Stimulated activated naive CD4-positive, alpha-beta T cell (primary cell): ENCODE measurements around the gene DPYD.

Experiments used
- DNase-seq, 6 experiments: peaks; one replicate each; lab custom pipeline; 2025; lab: John Stamatoyannopoulos, UW

DPYD gene

GRCh38 chr1:97202481-97203380, 718.1 kb downstream of the DPYD start:
- no peak for DNase-seq

DNA sequence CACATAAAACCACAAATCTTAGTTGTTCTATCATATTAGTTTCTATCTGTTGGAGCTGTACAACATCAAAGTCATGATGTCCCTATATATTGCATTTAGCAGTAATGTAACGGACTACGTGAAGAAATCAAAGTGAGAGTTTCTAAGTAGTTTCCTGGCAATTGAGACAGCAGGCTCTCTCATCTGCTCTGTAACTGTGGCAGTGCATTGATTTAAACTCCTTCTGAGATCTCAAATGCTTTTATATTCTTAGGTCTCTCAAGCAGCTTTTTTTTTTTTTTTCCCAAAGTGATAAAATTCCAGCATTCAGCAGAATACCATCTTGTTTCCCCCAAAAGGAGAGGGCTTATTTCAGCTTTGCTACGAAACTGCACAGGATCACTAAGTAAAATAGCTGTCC, 719.2 kb downstream of the DPYD start:
- DNase-seq = no peak

DNA sequence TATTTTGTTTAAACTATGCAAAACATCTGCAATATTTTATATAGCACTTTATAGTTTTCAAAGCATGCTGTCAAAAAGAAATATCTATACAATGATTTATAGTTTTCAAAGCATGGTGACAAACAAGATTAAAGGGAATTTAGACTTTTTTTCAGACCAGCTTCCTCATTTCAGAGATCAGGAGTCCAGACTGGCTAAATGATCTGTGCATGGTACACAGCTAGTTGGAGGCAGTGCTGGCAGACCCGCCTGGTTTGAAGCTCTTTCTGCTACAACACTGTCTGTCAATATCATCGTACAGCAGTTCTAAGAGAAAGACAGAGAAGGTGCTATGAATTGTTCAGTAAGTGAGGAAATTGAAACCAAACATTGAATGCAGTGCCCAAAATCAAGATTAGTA, 720.2 kb downstream of the DPYD start:
- no peak for DNase-seq

DNA sequence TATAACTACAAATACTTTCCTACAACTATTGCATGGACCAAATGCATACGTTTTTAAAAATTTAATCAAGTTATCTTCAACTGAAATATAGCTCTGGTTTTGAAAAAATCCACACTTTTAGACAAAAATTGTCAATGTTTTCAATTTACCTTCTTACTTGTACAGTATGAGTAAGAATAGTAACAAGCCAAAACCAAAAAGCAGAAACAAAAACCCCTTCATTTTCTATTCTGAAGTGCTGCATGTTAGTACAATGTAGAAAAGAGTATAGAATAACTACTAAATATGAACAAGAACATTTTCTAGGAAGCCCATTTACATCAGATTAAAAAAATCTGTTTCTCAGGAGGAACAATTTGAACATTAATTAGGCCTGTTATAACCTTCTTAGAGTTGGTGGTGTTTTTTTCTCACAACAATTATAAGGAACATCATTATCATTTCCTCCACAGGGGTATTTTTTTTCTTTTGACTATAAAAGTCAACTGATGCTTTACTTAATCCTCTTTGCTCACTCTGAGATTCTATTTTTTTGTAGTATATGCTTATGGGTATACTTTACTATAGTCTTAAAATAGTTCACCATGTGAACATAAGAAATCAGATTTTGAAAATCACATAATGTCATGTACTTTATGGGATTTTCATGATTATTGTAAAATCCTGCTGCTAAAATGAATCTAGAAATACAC, 723.9 kb downstream of the DPYD start:
- no peak for DNase-seq

- no peak for DNase-seq
Measured at GRCh38 chr1:97192872-97193572, 727.8 kb downstream of the DPYD start.

DNA sequence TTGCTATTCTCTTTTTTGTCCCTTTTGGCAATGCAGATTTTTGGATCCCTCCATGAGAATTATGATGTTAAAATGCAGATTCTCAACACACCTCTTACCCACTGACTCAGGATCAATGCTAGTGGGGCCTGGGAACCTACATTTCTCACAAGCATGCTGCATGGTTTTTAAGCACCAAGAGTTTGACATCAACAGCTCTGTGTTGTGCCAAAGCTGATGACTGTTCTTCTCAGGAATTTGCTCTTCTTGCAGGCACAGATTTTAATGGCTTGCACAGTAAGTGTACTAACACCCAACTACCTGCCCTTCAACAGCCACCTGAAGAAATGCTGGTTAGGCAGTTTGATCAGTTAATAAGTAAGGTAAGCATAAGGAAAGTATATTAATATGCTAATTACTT, 730.5 kb downstream of the DPYD start:
- DNase-seq = no peak

DNA sequence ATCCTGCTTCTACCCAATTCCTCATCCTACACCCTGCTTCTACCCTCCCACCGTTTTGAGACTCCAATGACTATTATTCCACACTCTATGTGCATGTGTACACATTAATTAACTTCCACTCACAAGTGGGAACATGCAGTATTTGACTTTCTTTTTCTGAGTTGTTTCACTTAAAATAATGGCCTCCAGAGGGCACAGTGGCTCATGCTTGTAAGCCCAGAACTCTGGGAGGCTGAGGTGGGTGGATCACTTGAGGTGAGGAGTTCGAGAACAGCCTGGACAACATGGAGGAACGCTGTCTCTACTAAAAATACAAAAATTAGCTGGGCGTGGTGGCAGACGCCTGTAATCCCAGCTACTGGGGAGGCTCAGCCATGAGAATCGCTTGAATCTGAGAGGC, 734.5 kb downstream of the DPYD start:
- peak in 1 of 6 experiments; percentile 15 for DNase-seq

GRCh38 chr1:97174039-97174704, 746.7 kb downstream of the DPYD start:
- no peak for DNase-seq

GRCh38 chr1:97170300-97170699, 750.5 kb downstream of the DPYD start:
- DNase-seq = no peak

DNA sequence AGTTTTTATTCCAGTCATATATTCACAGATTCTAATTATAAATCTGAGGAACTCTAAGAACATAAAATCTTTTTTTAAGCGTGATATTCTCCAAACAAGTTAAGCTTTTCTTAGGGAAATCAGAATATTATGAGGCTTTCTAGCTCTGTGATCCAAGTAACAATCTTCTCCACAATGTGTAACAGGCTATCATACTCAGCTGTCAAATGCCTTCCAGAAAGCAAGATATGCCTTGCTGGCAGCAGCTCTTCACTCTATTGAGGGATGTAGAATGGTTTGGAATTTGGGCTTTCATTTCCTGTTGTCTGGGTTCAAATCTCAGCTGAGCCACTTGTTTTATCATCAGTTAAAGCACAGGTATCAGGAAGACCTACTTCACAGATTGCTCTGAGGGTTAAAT, 752.8 kb downstream of the DPYD start:
- DNase-seq = no peak

DNA sequence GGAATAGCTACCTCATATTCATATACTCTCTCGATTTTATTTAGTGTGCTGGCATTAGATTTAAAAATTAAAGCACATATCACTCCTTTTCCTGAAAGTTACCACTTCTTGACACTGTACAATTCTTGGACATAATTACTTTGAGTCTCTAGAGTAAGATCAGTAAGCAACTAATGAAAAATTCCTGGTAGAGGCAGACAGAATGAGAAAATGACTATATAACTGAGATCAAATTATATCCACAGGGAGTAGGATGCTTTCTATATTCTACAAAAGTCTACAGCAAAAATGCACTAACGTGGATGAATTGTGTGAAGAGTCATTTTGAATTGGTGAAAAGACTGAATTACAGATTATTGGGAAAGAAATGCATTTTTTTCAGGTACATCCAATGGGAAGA, 753.6 kb downstream of the DPYD start:
- no peak for DNase-seq

DNA sequence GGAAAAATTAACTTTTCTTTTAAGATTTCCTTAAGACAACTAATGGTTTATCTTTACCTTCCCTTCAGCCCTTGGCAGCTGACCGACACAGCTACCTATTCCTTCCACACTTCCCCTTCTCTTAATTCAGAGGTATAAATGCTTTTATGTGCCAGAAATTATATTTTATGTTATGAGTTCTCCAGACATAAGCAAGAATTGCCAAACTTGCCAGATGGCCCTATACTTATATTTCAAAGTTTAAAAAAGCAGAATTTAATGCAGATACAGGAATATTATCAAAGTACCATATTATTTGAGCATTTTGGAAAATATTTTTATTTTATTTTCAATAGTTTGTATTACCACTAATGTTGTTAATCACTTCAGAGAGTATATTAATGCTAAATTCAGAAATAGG, 754.2 kb downstream of the DPYD start:
- DNase-seq = no peak

- DNase-seq = no peak
Measured at GRCh38 chr1:97164276-97164639, 756.6 kb downstream of the DPYD start.

DNA sequence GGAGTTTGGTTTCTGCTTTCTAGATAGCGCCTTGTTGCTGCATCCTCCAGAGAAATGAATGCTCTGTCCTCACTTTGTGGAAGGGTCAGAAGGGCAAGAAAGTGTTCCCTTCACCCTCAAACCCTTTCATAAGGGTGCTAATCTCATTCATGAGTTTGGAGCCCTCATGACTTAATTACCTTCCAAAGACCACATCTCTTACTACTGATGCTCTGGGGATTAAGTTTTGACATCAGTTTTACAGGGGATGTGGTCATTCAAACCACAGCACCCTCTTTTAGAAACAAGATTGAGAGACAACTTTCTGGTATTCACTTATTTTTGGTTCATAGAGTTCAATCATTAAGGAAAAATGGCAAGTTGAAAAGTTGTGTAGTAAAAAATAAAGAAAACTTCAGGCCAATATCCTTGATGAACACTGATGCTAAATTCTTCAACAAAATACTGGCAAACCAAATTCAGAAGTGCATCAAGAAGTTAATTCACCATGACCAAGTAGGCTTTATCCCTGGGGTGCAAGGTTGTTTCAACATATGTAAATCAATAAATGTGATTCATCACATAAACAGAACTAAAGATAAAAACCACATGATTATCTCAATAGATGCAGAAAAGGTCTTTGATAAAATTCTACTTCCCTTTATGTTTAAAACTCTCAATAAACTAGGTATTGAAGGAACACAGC, 757.1 kb downstream of the DPYD start:
- no peak for DNase-seq

DNA sequence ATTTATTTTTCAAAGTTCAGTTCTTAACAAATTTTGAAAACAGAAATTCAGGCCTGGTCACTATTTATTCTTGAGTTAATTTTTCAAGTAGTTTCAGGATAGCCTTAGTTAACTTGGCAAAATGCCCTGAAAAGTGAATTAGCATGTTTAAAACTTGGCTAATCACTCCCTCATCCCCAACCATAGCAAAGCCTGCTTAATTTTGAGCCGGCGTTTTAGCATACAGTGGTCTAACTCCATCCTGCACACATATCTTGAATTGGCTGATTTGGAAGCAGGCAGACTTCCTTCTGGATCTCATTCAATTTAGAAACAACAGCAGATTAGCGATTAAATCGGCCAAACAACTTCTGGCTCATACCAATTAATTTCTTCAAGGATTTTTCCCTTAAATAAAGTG, 760.0 kb downstream of the DPYD start:
- DNase-seq = no peak

- DNase-seq = no peak
Measured at GRCh38 chr1:97159342-97159741, 761.5 kb downstream of the DPYD start.

- DNase-seq = no peak
Measured at GRCh38 chr1:97158691-97159096, 762.1 kb downstream of the DPYD start.

DNA sequence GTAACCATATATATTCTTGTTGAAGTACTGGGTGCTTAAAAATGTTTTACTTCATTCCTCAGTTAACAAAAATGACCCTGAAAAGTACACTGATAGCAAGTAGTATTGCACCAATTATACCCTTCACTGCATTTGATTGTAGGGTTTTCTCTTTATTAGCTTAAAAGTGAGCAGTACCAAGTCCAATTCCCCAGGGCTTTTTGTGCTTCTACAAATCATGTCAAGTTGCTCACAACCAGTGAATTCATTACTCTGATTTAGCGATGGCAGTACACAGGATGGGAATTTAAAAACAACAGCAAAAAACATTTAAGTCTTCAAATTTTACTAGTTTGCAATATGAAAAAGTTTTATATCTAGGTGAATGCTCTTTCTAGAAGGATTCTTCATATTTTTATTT, 762.8 kb downstream of the DPYD start:
- no peak for DNase-seq

- DNase-seq = no peak
Measured at GRCh38 chr1:97151651-97152050, 769.2 kb downstream of the DPYD start.

DNA sequence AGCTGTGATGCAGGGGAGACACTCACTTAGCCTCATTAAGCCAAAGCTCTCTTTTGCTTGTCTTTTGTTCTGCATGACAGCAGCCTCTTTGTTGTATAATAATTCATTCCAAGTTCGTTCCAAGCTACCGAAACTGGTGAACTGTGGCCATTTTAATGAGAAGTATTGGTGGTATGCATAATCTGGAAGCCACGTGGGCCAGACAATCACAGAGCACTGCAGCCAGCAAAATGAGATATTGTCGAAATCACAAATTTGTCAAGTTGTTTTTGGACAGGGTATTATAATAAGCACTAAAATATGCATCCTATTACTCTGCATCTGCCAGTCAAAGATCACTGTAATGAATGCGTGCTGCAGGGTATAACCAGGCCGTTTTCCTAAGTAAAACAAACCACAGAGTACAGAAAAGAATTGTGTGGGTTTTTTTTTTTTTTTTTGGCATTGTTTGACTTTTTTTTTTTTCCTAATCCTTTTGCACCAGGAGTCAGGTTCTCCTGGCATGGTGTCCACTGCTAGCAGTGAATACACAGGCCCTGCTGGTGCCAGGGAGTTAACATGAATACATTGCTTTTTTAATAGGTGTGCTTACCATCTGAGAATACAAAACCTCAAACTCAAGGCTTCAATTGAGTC, 775.4 kb downstream of the DPYD start:
- DNase-seq = no peak

GRCh38 chr1:97144527-97144926, 776.3 kb downstream of the DPYD start:
- DNase-seq = no peak
